22Rv1 (cell line): ENCODE measurements around the gene HID1.

Source experiments
- ZFX ChIP-seq: fragments of 450-650 bp; IDR thresholded peaks from 2 replicates; pipeline ENCODE4 v1.6.1; 2017; ENCODE audit warnings: antibody characterized with exemption, borderline replicate concordance
- TF ChIP-seq, protein P1 (sequence below): fragments of 450-650 bp; IDR thresholded peaks from 2 replicates; pipeline ENCODE4 v1.5.1; 2017; ENCODE audit warnings: mild to moderate bottlenecking

DNA sequence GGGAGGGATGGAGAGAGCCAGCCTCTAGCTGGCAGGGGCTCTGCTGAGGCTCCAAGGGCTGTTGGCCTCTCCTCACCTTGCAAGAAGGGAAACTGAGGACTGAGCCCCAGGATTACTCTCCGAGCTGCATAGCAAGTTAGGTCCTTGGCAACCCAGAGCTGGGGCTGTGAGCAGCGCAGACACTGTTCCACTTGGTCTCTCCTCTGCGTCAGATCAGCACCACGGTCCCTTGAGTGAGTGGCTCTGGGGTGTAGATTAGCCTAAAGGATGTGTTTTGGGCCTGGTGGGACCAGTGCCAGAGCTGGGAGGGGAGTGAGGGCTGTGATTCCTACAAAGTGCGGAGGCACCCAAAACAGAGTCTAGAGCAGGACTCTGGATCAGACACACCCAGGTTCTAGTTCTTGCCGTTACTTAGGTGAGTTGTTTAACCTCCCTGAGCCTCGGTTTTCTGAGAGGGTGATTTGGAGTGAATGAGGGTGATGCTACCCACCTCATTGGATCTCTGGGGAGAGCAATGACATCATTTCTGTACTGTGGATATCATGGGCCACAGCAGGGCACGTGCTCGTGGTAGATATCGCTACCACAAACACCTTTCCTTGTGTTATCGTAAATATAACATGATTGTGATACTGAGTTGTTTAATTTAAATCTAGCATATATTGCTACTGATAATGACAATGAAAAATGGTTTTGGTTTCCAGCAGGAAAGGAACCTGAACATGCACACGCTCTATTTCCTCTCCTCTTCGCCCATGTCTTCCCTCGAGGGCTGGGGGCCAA is 71.0 kb downstream of the HID1 start:
- TF ChIP-seq, protein P1, sequence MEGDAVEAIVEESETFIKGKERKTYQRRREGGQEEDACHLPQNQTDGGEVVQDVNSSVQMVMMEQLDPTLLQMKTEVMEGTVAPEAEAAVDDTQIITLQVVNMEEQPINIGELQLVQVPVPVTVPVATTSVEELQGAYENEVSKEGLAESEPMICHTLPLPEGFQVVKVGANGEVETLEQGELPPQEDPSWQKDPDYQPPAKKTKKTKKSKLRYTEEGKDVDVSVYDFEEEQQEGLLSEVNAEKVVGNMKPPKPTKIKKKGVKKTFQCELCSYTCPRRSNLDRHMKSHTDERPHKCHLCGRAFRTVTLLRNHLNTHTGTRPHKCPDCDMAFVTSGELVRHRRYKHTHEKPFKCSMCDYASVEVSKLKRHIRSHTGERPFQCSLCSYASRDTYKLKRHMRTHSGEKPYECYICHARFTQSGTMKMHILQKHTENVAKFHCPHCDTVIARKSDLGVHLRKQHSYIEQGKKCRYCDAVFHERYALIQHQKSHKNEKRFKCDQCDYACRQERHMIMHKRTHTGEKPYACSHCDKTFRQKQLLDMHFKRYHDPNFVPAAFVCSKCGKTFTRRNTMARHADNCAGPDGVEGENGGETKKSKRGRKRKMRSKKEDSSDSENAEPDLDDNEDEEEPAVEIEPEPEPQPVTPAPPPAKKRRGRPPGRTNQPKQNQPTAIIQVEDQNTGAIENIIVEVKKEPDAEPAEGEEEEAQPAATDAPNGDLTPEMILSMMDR = no peak
- TF ChIP-seq ZFX = no peak
